Activated CD8-positive, alpha-beta T cell treated with anti-CD3 and anti-CD28 coated beads for 36 hours (primary cell): ENCODE results near the gene H3-3A. TPM values are rescaled to one million over a fixed set of nuclear protein-coding genes. Genes with fewer than 3 reads are reported as not detected.

Source experiments
- ATAC-seq: fragments of 200-7000 bp; cut with Tn5 transposase; one replicate; pipeline ENCODE4 v1.10.0; 2021; ENCODE audit warnings: mild to moderate bottlenecking, moderate library complexity
- CTCF ChIA-PET: fragments of 350-600 bp; sonication (Branson Sonifier 250); formaldehyde crosslinking; loops from one replicate; lab custom pipeline; 2021; ENCODE audit warnings: antibody characterized with exemption; lab: Charles Lee
- POLR2A ChIA-PET: fragments of 350-600 bp; sonication (Branson Sonifier 250); formaldehyde crosslinking; loops from one replicate; lab custom pipeline; 2021; ENCODE audit warnings: antibody characterized with exemption; lab: Charles Lee
- DNase-seq: peaks from one replicate; pipeline ENCODE4 v3.0.0-alpha.2; 2020
- H3K27ac Mint-ChIP-seq: one replicate; pipeline ENCODE4 v1.8.0; 2021; ENCODE audit warnings: mild to moderate bottlenecking, mixed read lengths
- H3K27me3 Mint-ChIP-seq: one replicate; pipeline ENCODE4 v1.8.0; 2021; ENCODE audit warnings: mixed read lengths
- H3K36me3 Mint-ChIP-seq: one replicate; pipeline ENCODE4 v1.8.0; 2021; ENCODE audit warnings: low read depth, mixed read lengths
- H3K4me1 Mint-ChIP-seq: one replicate; pipeline ENCODE4 v1.8.0; 2021; ENCODE audit warnings: low read depth, mixed read lengths
- H3K4me3 Mint-ChIP-seq: one replicate; pipeline ENCODE4 v1.8.0; 2021; ENCODE audit warnings: mild to moderate bottlenecking, moderate library complexity, mixed read lengths
- H3K9me3 Mint-ChIP-seq: one replicate; pipeline ENCODE4 v1.8.0; 2021; ENCODE audit warnings: mixed read lengths
- CTCF ChIP-seq: fragments of 200-600 bp; IDR thresholded peaks from one replicate; pipeline ENCODE4 v1.8.0; 2022; ENCODE audit warnings: antibody characterized with exemption, mild to moderate bottlenecking
- intact Hi-C: fragments of 100-400 bp; cut with micrococcal nuclease; formaldehyde crosslinking; loops from one replicate; pipeline ENCODE4 v1.10.0; 2022
- total RNA-seq, 2 experiments: library from RNA; stranded (reverse); gene quantifications; one replicate each; pipeline ENCODE4 v1.2.3, GENCODE V29; 2021

H3-3A gene
- total RNA-seq, 2 experiments from 2014 or later, result 287 to 308 TPM

- DNase-seq (no peak), ATAC-seq (no peak)
- no peaks in the 10 kb centered on the region for H3K4me1 Mint-ChIP-seq
- peaks cover 7% of the 10 kb centered on the region for H3K27me3 Mint-ChIP-seq
- CTCF ChIA-PET, result interaction anchor here (3.2 kb wide), 1 partner anchor 31 kb away, joined by 11 read pairs; no protein-coding TSS in a partner anchor
- intact Hi-C loops, result no loop called here
- H3K4me3 Mint-ChIP-seq, result no peak overlapping the region
- POLR2A ChIA-PET, result interaction anchor here (0.7 kb wide), 1 partner anchor 10 kb away, joined by 3 read pairs; no protein-coding TSS in a partner anchor
- H3K9me3 Mint-ChIP-seq, result no peaks in the 10 kb centered on the region
- H3K36me3 Mint-ChIP-seq, result no peaks in the 10 kb centered on the region
- H3K27ac Mint-ChIP-seq, result no peak overlapping the region
- TF ChIP-seq CTCF, result no peak
These were observed 31.9 kb downstream of the H3-3A start for GRCh38 chr1:226094451-226094850.

- Mint-ChIP-seq H3K9me3 (no peaks in the 10 kb centered on the region), H3K4me1 (peaks cover 6% of the 10 kb centered on the region), H3K36me3 (no peaks in the 10 kb centered on the region), H3K27ac (no peak overlapping the region), H3K27me3 (peaks cover 7% of the 10 kb centered on the region), H3K4me3 (no peak overlapping the region)
- ATAC-seq (no peak), DNase-seq (no peak)
- ChIA-PET CTCF (interaction anchor here (1.1 kb wide), 1 partner anchor 30 kb away, joined by 3 read pairs; no protein-coding TSS in a partner anchor), POLR2A (interaction anchor here (0.9 to 1.7 kb wide), 3 partner anchors 11 to 17 kb away, joined by 3 to 4 read pairs (median 4); no protein-coding TSS in a partner anchor)
- TF ChIP-seq CTCF, result no peak
- intact Hi-C loops, result no loop called here
These were observed 32.8 kb downstream of the H3-3A start for GRCh38 chr1:226095286-226095685.

GRCh38 chr1:226097866-226098625 lies 35.5 kb downstream of the H3-3A start:
- ChIA-PET CTCF (interaction anchor here (0.9 to 1.0 kb wide), 3 partner anchors 9 to 33 kb away, joined by 3 read pairs; no protein-coding TSS in a partner anchor), POLR2A (interaction anchor here (5.2 kb wide), 1 partner anchor 12 kb away, joined by 34 read pairs; no protein-coding TSS in a partner anchor)
- Mint-ChIP-seq H3K4me3 (no peak overlapping the region), H3K9me3 (no peaks in the 10 kb centered on the region), H3K36me3 (no peaks in the 10 kb centered on the region), H3K27me3 (peaks cover 7% of the 10 kb centered on the region), H3K27ac (no peak overlapping the region), H3K4me1 (peaks cover 15% of the 10 kb centered on the region)
- TF ChIP-seq CTCF, result no peak
- intact Hi-C loops, result no loop called here
- no peak for DNase-seq
- ATAC-seq, result no peak

GRCh38 chr1:226098870-226099835 lies 36.6 kb downstream of the H3-3A start:
- POLR2A ChIA-PET, result interaction anchor here (1.2 to 5.2 kb wide), 4 partner anchors 10 to 18 kb away, joined by 3 to 34 read pairs (median 4); no protein-coding TSS in a partner anchor
- Mint-ChIP-seq H3K4me1 (peaks cover 15% of the 10 kb centered on the region), H3K4me3 (peak overlapping the region; percentile 75), H3K36me3 (no peaks in the 10 kb centered on the region), H3K9me3 (no peaks in the 10 kb centered on the region), H3K27me3 (peaks cover 7% of the 10 kb centered on the region), H3K27ac (no peak overlapping the region)
- no peak for TF ChIP-seq CTCF
- intact Hi-C loops, result no loop called here
- ATAC-seq, result peak; percentile 60
- CTCF ChIA-PET, result interaction anchor here (1.0 to 1.4 kb wide), 5 partner anchors 8 to 34 kb away, joined by 3 to 6 read pairs (median 4); no protein-coding TSS in a partner anchor
- peak; percentile 35 for DNase-seq
